Measurements from ENCODE around the gene OR5AP2.
"Not testable (repeated sequence)": the region's sequence is repeated elsewhere in the genome, so short reads cannot be mapped to it uniquely, and the experiment has no call there.

OR5AP2 gene

DNA sequence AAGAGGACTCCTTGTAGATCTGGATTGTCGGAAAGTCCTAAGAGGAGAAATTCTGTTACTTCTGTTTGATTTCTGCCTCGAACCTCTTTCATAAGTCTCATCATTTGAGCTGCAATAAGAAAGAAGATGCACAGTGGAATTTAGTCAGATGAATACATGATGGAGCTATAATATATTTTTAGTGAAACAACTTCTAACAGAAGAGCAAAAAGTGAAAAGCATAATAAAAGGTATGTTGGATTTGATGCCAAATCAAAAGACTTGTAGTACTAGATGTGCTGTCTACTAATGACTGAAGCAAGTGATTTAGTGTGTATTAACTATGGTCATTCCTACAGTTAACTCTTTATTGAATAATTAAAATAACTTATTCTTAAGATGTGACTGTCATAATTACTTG is at the start of gene OR5AP2:
TSS of gene OR5AP2 (minus strand) at position 101 of the 400 bp plus-strand sequence. CDS start at position 101, 0 bp downstream.
- DNase-seq (ENCODE audit: low read depth in 2 of 2), result no peak

DNA sequence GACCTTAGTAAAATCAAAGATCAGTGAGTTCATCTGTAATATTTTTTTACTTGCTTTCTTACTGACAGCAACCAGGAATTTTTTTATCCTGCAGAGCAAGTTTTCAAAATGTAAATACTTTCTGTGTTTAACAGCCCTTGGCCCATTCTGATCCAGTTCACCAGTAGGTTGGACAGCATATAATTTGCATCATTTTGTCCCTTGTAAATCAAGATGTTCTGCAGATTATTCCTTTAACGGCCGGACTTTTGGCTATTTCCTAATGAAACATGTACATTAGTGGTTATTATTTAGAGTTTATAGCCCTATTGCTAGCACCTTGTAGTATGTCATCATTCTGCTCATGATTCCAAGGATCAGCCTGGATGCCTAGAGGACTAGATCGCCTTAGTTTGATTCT is 48.9 kb upstream of the OR5AP2 start:
- not testable (repeated sequence) for DNase-seq (ENCODE audit: low read depth in 2 of 2)

DNA sequence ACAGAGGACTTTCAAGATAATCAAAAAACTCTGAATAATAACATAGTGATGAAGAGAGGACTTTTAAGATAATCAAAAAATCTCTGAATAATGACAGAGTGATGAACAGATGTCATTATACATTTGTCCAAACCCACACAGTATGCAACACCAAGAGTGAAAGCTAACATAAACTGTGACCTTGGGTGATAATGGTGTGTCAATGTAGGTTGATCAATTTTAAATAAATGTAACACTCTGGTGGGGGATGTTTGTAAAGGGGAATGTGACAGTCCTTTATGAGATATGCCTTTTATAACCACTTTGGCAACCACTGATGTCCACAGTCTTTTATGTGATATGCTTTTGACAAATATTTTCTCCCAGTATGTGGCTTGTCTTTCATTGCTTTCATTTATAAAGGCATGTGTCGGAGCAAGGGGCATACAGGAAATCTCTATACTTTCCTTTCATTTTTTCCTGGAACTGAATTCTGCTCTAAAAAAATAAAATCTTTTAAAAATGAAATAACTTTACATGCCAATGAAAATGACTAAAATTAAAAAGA is 46.4 kb upstream of the OR5AP2 start:
- DNase-seq (ENCODE audit: low read depth in 2 of 2), result no peak

DNA sequence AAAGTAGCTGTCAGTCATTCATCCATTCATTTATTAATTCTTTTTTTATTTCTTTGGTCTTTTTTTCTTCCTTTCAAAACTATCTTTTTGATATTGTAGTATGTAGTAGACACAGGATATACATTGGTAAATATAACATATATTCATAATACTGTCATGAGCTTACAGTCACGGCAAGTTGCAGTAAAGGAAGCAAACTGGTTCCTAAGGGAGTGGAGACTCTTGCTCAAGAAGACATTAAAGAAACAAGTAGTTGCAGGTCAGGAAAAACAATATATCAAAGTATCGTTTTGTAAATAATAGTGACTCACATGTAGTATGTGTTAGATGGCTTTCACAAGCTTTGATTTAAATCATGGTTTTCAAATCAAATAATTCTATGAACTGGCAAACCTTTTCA is 28.7 kb upstream of the OR5AP2 start:
- no peak for DNase-seq (ENCODE audit: low read depth in 2 of 2)

DNA sequence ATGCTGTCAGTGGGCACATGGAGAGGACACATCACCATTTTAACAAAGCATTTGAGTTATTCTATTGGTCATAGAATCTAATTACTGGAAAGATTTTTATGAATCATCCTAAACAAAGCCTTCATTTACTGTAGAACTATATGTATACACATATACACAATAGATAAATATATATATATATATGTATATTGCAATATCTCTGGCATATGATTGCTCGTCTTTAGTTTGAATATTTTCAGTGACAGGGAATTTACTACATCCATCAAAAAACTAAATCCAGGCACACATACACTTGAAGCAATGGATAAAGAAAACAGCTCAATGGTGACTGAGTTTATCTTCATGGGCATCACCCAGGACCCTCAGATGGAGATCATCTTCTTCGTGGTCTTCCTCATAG is 21.1 kb upstream of the OR5AP2 start, which contains the start of gene OR5AR1:
TSS of gene OR5AR1 (plus strand) at position 301 of the 400 bp plus-strand sequence. CDS start at position 301, 0 bp downstream.
- DNase-seq (ENCODE audit: low read depth in 2 of 2), result no peak

DNA sequence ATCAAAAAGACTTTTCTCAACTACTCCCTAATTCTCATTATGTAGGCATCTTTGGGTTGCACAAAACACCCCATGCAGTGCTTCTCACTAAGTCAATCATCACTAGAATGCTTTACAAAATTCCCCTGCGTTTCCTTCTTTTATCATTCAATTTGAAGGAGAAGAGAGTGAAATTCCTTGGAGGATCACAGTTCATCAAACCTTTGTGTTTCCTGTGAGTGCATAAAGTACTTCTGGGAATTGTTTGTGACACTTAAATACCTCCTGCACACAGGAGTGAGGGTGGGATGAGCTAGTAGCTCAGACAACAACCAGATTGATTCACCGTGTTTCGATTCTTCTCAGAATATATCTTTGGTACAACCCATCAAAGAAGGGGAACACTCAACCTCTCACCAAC is 17.5 kb upstream of the OR5AP2 start:
- DNase-seq (ENCODE audit: low read depth in 2 of 2), result no peak

DNA sequence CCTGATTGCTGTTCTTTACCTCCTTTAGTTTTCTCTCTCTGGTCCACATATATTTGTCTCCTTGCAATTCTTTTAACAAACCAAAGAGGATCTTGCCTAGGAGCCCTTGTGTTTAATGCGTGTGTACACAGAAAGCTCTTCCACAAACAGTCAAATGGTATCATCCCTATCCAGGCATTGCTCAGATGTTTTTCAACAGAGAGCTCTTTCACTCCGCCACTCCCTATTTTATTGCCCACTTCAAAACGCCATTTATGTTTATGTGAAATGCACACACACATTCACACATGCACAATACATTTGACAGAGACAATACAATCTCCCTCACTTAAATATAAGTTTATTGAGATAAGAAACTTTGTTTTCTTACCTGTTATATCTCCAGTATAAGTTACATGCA is 4.7 kb downstream of the OR5AP2 start:
- no peak for DNase-seq (ENCODE audit: low read depth in 2 of 2)

DNA sequence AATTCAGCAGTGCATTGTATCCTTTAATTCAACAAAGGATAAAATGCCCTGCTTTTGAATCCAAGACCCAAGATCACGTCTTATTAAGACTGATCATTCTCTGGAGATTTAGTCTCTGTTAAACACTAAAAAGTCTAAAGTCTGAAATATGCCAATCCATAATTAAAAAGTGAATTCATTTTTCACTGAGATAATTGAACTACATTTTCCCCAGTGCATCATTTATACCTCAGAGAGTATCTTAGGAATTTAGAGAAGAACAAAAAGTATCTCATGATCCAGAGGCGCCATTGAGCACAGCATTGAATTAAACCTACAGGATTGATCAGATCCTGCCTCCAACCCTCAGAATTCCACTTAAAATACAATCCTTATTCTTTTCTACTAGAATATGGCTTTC is 5.4 kb downstream of the OR5AP2 start:
- no peak for DNase-seq (ENCODE audit: low read depth in 2 of 2)

DNA sequence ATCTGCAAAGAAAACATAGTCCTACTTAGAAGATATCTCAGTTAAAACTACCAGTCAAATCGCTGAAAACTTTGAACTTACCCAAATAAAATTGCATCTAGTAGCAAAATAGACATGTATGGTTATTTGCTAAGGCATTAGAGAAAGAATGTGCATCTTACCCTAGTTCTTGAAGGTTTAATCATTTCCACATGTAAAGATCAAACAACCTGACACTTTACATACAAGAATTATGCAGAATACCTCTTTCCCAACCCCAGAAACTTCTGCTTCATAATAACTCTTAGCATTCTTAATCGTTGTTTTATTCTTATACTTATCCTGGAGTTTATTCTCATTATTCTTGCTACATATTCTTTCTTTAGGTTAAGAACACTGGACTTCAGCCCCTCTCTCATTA is 9.9 kb downstream of the OR5AP2 start:
- DNase-seq (ENCODE audit: low read depth in 2 of 2), result no peak

DNA sequence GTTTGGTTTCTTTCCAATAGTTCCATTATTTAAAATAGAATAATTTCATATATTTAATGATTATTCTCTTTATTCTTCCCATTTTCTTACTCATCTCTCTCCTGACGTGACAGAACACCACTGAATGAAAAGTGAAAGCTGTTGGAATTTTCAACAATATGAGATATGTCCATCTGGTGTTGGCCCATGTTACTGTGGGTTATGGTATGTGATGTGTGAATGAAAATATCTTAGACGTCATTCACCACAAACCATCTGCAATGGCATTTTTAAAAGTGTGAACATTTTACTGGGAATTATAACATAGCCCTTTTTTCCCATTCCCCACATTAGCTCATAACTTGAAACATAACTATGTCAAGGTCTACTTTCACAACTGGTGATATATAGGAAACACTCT is 16.3 kb downstream of the OR5AP2 start:
- DNase-seq (ENCODE audit: low read depth in 2 of 2), result no peak

DNA sequence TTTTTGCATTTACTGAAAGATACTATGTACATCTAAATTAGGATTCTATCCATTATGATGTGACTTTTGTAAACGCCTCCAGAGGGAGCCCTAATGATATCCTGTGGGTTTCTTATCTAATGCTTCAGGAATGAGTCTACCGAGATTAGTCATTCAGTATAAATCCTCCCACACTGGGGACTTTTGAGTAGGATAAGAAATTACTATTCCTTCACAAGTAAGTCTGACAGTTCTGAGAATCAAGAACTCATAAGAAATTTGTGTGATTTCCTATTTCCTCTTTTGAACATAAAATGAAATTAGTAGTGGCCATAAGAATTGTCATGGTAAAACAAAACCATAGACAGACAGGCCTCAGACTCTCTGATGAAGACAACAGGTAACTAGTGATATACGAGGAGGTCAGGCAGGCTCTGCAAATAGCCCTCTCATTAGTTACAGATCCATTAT is 17.6 kb downstream of the OR5AP2 start:
- no peak for DNase-seq (ENCODE audit: low read depth in 2 of 2)

DNA sequence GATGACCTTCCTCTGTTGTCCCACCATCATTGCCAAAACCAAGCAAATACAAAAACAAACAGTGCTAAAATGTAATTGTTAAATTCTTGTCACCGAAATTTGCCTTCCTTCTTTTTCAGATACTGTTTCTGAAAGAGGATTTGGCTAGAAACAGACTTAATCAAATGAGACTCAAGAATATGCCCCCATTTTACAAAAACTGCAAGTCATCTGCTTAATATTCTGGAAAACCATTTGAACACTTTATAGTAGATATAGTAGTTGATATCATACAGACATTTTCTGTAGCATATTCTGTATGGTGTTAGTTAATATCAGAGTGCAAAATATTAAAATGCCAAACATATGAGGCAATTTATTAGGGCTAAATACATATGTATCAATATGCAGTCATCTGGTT is 31.1 kb downstream of the OR5AP2 start:
- no peak for DNase-seq (ENCODE audit: low read depth in 2 of 2)

DNA sequence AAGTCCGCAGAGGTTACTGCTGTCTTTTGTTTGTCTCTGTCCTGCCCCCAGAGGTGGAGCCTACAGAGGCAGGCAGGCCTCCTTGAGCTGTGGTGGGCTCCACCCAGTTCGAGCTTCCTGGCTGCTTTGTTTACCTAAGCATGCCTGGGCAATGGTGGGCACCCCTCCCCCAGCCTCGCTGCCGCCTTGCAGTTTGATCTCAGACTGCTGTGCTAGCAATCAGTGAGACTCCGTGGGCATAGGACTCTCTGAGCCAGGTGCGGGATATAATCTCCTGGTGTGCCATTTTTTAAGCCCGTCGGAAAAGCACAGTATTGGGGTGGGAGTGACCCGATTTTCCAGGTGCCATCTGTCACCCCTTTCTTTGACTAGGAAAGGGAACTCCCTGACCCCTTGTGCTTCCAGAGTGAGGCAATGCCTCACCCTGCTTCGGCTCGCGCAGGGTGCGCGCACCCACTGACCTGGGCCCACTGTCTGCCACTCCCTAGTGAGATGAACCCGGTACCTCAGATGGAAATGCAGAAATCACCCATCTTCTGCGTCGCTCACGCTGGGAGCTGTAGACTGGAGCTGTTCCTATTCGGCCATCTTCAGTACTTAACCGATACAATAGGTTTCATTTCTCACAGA is 50.0 kb downstream of the OR5AP2 start:
- DNase-seq (ENCODE audit: low read depth in 2 of 2), result not testable (repeated sequence)

Data from stimulated activated CD4-positive, alpha-beta T cell treated with anti-CD3 and anti-CD28 coated beads, Interleukin-1b, Interleukin-23, amount 100 ng/mL, for 4 hours (primary cell).